CD4-positive, alpha-beta T cell treated with Interleukin-17A for 4 hours (primary cell): Measurements from ENCODE around the gene ABCC9.
"Not testable (repeated sequence)": the region's sequence is repeated elsewhere in the genome, so short reads cannot be mapped to it uniquely, and the experiment has no call there.

Source experiments
- DNase-seq: peaks from one replicate; pipeline ENCODE4 v3.0.0-alpha.2; 2020; ENCODE audit warnings: mixed read lengths

Gene ABCC9

DNA sequence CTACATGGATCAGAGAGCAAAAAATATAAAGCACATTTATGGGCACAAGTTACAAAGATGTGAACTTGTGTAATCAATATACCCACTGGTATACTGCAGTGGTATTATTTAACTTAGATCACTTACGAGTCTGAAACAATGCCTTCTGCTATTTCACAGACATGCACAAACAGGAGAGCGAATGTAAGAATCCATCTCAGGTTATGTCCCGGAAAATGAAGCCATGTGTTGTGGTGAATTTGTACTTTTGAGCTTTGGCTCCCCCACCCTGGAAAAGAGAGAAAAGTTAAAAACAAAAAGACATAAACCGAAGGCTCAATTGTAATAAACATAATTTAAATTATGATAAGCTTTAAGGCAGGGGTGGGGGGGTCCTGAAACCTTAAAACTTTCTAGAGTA lies 7.6 kb downstream of the ABCC9 start:
- DNase-seq, result no peak

DNA sequence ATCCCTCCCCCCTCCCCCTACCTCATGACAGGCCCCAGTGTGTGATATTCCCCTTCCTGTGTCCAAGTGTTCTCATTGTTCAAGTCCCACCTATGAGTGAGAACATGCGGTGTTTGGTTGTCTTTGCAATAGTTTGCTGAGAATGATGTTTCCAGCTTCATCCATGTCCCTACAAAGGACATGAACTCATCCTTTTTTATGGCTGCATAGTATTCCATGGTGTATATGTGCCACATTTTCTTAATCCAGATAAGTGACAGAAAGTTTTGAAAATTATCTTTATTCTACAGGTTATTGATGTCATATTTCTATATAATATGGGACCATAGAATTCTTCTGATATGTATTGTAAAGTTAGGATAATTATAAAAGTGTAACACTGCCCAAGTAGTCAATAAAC lies 11.3 kb downstream of the ABCC9 start:
- not testable (repeated sequence) for DNase-seq

- DNase-seq, result no peak
Observed at GRCh38 chr12:21925296-21925913, 15.8 kb downstream of the ABCC9 start.

- no peak for DNase-seq
Observed at GRCh38 chr12:21921436-21921835, 19.8 kb downstream of the ABCC9 start.

- no peak for DNase-seq
Observed at GRCh38 chr12:21918456-21918855, 22.8 kb downstream of the ABCC9 start.

- DNase-seq, result no peak
Observed at GRCh38 chr12:21913823-21914222, 27.4 kb downstream of the ABCC9 start.

DNA sequence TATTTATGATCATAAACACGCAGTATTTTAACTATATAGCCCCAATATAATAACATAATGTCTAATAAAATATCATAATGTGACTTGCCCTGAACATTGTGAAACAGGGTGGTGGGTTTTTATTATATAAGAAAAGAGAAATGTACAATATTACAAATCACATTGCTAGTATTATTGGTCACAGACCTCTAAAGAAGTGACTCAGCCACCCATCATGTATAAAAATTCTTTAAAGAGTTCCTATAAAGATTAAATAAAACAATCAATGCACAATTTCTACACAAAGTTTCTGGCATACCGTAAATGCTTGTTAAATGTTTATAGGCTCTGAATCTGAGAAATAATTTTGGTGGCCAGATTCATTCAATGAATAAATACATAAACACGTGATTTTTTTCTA lies 28.9 kb downstream of the ABCC9 start:
- no peak for DNase-seq

GRCh38 chr12:21911832-21912231 lies 29.4 kb downstream of the ABCC9 start:
- no peak for DNase-seq

GRCh38 chr12:21910657-21911056 lies 30.6 kb downstream of the ABCC9 start:
- no peak for DNase-seq

DNA sequence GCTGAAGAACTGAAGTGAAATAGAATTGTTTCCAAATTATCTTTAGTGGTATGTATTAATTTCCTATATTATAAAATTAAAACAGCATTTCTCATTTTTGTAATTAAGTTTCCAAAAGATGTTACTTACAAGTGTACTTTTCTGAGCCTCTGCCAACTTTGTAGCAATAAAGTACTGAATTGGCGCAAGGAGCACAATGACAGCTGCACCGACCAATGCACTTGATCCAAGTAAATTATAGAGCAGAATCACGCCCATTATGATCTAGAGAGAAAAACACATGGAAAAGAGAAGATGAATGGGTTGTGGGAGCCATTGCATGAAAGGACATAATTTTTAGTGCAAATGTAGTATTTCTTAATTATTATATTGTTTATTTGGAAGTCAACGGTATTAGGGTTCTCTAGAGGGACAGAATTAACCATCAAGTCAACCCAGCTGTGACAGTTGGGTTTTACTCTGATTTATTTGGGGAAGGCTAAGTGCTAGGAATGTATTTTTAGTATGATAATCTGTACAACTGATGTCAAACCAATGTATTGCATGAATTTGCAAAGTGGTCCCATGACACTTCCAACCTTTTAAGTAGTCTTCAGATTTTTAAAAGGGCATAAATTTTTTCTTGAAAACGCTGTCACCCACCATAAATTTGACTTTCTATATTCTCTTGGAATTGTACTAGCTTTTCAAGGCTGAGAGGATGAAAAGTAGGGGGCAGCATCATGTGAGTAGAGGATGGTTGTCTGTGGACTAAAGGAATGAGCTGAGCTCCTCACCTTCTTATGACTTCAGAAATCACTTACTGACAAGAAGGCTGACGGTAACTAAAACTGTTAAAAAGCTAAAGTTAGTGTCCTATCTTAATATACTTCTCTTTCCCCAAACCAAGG lies 33.0 kb downstream of the ABCC9 start:
- no peak for DNase-seq

DNA sequence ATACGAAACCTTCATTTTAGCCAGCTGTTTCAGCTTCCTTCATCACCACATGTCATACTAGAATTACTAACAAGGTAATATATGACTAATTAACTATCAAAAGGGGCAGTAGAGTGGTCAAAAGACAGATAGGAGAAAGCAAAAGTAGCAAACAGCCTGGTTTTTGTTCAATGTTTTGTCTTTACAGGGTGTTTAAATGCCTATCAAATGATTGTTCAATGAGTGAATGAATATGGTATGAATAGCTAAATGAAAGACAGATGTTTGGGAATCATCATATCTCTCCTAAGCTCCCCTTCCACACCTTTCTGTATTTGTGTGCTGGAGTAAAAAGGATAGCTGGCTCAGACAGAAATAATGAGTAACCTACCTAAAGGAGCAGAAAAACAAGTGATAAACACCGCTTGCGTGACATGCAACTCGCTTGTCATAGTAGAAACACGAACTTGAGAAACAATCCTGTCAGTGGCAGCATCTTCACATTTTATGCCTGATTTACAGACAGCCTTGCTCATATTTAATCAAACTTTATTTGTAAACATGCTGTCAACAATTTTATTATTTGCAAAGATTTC lies 34.2 kb downstream of the ABCC9 start:
- no peak for DNase-seq

DNA sequence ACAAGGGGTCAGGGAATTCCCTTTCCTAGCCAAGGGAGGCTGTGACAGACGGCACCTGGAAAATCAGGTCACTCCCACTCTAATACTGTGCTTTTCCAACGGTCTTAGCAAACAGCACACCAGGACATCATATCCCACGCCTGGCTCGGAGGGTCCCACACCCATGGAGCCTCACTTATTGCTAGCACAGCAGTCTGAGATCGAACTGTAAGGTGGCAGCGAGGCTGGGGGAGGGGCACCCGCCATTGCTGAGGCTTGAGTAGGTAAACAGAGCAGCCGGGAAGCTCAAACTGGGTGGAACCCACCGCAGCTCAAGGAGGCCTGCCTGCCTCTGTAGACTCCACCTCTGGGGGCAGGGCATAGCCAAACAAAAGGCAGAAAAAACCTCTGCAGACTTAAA lies 41.7 kb downstream of the ABCC9 start:
- DNase-seq, result not testable (repeated sequence)

DNA sequence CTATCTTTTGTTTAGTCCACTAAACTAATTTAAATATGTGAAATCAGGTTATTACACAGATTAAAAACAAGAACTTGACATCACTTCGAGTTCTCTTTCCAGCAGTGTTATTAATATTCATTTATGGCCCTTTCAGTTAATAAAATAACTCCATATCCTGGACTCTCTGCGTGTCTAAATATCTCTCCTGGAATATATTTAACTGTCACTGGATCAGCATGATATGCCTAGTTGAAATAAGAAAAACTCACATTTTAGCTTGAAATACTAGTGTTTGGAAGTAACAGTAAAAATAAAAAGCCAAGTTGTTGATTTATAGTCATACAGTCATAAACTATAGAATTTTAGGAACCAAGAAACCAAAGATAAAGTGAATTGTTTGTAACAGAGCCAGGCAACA lies 45.6 kb downstream of the ABCC9 start:
- DNase-seq, result no peak

- no peak for DNase-seq
Observed at GRCh38 chr12:21894792-21895595, 46.2 kb downstream of the ABCC9 start.

DNA sequence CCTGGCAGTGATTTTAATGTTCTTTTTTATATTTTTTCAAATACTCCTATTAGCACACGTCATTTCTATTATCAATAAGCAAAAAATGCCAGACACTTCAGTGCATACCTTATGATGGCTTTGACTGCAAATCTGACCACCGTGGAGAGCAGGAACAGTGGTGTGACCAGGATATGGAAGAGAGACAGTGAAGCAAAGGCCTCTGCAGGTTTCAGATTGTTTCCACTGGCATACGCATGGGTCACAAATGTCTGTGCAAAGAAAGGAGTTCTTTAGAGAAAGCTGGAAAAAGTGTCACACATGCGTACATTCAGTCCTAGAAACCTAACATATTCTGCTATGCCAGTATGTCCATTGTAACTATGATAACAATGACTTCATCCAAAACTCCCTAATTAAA lies 47.3 kb downstream of the ABCC9 start:
- no peak for DNase-seq

- no peak for DNase-seq
Observed at GRCh38 chr12:21892341-21892740, 48.9 kb downstream of the ABCC9 start.

DNA sequence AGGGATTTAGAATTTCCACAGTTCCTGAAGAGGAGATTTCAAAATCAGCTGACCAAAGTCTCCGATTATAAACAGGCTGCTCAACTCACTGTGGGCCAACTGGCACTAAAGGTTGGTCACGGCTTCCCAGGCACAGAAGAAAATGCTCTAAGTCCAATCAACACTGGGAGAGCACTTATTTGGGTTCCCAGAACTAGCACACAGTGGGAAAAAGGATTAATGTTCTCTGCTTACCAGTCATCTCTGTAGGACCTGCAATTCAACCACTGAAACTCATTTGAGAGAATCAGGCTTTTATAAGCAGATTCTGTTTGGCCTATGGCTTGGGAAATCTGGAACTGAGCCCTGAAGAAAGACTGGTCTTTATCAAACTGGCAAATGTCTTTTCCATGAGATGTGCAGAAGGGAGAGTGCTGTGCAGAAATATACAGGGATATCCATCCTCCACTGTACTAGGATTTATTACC lies 49.4 kb downstream of the ABCC9 start:
- DNase-seq, result no peak

DNA sequence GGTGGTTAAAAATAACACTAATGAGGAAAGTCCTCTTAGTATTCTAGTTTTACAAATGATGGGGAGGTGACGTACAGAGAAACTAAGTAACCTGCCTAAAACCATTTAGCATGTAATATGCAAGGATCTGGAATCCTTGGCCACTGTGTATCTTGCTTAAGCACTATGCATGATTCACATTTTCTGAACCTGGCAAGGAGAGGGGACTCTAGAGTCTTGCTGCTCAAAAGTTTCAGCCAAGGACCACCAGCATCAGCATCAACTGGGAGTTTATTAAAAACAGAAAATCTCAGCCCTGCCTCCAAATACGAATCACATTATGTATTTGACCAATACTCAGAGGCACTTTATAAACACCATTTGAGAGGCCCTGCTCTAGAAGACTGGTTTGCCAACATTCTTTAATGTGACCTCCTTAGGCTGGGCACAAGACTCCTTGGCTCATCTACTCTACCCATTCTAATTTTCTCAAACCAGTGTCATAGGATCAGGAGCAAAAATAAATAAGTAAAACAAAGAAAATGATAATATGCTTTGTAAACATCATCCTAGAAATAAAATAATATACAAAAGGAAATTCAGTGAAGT lies 52.9 kb downstream of the ABCC9 start:
- DNase-seq, result no peak

- no peak for DNase-seq
Observed at GRCh38 chr12:21884936-21885335, 56.3 kb downstream of the ABCC9 start.

GRCh38 chr12:21882635-21883034 lies 58.6 kb downstream of the ABCC9 start:
- no peak for DNase-seq

DNA sequence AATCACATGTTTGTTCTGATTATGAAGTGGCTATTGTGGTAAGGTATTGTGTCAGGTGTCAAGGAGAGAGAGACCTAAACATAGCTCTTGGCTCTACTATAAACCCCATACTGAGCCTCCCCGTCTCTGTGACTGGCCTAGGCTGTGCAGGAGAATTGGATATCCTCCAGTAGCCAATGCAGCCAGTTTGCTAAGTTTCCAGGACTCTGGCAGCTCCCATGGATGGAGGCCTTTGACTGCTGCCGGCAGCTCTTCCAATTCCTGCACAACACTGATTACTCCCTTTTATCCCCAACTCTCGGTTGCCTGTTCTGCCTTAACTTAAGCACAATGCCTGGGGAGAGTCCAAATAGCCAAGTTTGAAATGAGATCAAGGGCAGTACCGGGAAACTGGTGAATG lies 59.3 kb downstream of the ABCC9 start:
- DNase-seq, result no peak

DNA sequence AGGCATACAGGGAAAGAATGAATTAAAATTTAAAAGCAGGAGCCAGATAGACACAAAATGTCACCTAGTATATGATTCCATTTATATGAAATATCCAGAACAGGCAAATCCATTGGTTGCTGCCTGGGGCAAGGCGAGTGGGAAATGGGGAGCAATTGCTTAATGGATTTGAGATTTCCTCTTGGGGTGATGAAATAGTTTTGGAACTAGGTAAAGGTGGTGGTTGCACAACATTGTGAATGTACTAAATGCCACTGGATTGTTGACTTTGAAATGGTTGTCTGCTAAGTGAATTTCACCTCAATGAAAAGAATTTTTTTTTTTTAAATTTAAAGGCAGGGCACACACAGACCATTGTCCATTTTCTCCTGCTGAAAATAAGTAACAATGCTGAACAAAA lies 61.9 kb downstream of the ABCC9 start:
- no peak for DNase-seq
